Right ventricle myocardium superior (tissue), 1 donor: ENCODE measurements around the gene VPS25. TPM values are rescaled to one million over a fixed set of nuclear protein-coding genes. Genes with fewer than 3 reads are reported as not detected.
"Not testable (repeated sequence)": the region's sequence is repeated elsewhere in the genome, so short reads cannot be mapped to it uniquely, and the experiment has no call there.

Experiments
- ATAC-seq: fragments of 200-7000 bp; cut with Tn5 transposase; one replicate; pipeline ENCODE4 v1.9.1; 2020; ENCODE audit warnings: mild to moderate bottlenecking; ENCODE audit not compliant: poor library complexity
- DNase-seq: peaks from one replicate; pipeline ENCODE4 v3.0.0-alpha.2; 2020
- intact Hi-C: fragments of 100-400 bp; cut with DNase I; formaldehyde crosslinking; loops from one replicate; pipeline ENCODE4 v1.11.2; 2022
- long read RNA-seq: library from polyadenylated mRNA; unstranded; transcript quantifications from one replicate; pipeline ENCODE4 v2.0.0, GENCODE V29; 2021
- total RNA-seq: library from RNA; stranded (reverse); fragmentation: NEBNext Ultra II Directional; extraction: Animal tissue kit (Norgen Biotek cat#: 25700); gene quantifications from one replicate; pipeline ENCODE4 v1.2.1, GENCODE V29; 2021
- donor health status: DM: no; HTN: yes; CAD: no; lungs with severe emphysema.

Gene VPS25
- 30.3 TPM for total RNA-seq
- long read RNA-seq, transcript VPS25-201 (6 exons, 1,101 nt) = major isoform, 30 of 33 reads
- long read RNA-seq, partial matches to known transcripts = 1 of 33 reads
- long read RNA-seq, other reads (novel, unspliced or antisense) = 2 of 33 reads

DNA sequence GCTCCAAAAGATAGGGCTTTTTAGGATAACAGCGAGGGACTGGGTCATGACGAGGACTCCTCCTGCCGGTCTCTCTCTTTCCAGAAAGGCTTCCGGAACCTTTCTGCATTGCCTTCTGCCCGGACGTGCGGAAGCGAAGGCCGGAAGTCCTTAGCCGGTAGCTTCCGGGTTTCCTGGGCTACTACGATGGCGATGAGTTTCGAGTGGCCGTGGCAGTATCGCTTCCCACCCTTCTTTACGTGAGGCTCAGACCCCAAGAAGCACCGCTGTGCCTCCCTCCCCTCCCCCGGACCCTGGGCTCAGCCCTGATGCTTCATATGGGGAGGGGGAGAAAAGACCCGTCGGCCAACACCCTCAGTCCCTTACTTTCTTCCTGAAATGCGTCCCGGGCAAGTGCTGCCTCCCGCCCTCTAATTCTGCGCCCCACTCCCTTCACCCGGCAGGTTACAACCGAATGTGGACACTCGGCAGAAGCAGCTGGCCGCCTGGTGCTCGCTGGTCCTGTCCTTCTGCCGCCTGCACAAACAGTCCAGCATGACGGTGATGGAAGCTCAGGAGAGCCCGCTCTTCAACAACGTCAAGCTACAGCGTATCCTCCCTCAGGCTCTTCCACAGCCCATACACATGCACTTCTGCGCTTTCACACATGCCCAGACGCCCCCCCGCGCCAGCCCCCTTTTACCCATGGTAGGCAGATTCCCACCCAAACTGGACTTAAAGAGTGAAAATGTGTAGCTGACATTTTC, at the start of gene VPS25:
Gene VPS25 (plus strand): TSS at position 160 of the 746 bp plus-strand sequence. CDS start 27 bp downstream, at position 187.
- DNase-seq (peak; percentile 83), ATAC-seq (peak; percentile 97)
- intact Hi-C loops = no loop called here

DNA sequence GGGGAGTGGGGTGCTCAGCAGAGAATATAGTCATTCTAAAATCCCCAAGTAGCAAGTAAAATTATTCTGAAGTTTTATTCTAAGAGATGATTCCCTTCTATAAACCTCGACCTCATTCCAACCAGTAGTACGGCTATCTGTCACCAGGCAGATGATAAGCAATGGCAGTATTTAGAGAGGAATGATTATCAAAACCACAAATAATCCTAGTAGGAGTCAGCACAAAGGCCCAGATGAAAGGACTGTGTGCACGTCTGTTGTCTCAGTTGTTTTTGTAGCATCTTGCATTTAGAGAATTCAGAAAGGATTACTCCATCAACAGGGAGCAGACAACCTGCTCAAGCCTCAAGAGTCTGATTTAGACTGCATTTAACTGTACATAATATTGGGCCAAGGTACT, 49.6 kb upstream of the VPS25 start:
- intact Hi-C loops = no loop called here
- DNase-seq = no peak
- ATAC-seq = no peak

DNA sequence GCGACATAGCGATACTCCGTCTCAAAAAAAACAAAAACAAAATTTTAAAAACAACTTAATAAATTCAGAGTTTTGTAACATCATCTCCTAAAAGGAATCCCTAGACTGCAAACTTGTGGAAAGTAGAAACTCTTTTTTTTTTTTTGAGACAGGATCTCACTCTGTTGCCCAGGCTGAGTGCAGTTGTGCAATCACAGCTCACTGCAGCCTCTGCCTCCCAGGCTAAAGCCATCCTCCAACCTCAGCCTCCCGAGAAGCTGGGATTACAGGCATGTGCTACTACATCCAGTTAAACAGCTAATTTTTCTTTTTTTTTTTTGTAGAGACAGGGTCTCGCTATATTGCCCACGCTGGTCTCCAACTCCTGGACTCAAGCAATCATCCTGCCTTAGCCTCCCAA, 48.1 kb upstream of the VPS25 start:
- DNase-seq = no peak
- no peak for ATAC-seq
- intact Hi-C loops = no loop called here

DNA sequence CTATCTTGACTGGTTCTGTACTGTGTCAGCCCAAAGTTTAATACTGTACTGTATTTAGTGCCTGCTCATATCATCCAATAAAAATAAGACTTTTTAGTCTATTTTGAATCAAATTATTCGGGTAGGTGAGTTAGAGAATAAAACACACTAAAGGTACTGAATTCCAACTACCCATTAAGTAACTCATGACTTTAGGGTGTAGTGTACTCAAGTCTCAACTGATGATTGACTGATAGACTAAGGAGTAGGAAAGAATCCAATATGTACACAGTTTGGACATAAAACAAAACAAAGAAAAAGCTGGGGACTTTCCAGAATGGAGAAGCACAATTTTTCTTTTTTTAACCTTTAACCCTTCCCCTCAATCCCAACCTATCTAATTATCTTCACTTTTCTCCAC, 32.5 kb upstream of the VPS25 start:
- intact Hi-C loops = no loop called here
- DNase-seq = no peak

DNA sequence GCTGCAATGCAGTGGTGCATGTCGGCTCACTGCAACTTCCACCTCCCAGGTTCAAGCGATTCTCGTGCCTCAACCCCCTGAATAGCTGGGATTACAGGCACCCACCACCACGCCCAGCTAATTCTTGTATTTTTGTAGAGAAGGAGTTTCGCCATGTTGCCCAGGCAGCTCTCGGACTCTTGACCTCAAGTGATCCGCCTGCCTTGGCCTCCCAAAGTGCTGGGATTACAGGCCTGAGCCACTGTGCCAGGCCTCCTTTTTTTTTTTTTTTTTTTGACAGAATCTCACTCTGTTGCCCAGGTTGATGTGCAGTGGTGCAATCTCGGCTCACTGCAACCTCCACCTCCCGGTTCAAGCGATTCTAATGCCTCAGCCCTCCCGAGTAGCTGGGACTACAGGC, 30.3 kb upstream of the VPS25 start:
- not testable (repeated sequence) for DNase-seq

More for the DNA sequence above, 32.5 kb upstream of the VPS25 start:
- no peak for ATAC-seq

GRCh38 chr17:42743595-42744282, 29.5 kb upstream of the VPS25 start:
- ATAC-seq (no peak), DNase-seq (no peak)
- intact Hi-C loops = no loop called here

More for the DNA sequence above, 30.3 kb upstream of the VPS25 start:
- ATAC-seq, intact Hi-C loops: not testable (repeated sequence)

- intact Hi-C loops = no loop called here
- peak; percentile 88 for DNase-seq
- peak; percentile 89 for ATAC-seq
These were observed 28.9 kb upstream of the VPS25 start for GRCh38 chr17:42744283-42744805.

DNA sequence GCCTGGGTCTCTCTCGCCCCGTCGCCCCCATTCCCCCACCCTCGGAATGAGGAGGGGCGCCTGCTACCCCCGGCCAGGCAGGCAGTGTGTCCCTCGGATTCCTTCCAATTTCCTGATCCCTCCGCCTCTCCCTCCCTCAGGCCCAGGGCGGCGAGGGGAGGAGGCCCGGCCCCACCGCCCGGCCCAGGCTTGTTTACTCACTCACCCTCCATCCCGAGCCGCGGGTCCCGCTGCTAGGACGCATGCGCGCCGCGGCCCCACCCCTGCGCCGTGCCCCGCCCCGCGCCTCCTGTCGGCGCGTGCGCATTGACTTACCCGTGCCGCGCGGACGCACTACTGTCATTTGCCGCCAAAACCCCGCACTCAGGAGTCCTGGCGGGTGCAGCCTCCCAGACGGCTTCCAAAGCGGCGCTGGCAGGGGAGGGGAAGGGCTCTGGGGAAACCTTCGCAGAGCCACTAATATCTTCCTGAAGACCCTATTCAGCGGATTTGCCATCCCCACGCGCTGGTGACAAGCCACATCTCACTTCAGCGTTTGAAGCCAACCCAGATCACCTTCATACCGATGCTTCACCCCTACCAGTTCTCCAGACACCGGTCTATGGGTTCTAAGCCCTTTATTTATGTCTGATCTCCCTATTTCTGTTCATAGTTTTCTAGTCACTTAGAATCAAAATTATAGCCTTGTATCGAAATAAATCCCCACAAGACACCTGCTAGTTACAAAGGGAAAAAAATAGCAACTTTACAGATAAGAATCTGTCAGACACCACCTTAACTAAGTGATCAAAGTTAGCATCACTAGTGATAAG, 28.2 kb upstream of the VPS25 start, which contains the start of gene EZH1:
Gene EZH1 (minus strand): TSS at position 235 of the 812 bp plus-strand sequence. CDS start 16,099 bp downstream, outside the sequence.
- ATAC-seq (peak; percentile 98), DNase-seq (peak; percentile 94)
- intact Hi-C loops = no loop called here

DNA sequence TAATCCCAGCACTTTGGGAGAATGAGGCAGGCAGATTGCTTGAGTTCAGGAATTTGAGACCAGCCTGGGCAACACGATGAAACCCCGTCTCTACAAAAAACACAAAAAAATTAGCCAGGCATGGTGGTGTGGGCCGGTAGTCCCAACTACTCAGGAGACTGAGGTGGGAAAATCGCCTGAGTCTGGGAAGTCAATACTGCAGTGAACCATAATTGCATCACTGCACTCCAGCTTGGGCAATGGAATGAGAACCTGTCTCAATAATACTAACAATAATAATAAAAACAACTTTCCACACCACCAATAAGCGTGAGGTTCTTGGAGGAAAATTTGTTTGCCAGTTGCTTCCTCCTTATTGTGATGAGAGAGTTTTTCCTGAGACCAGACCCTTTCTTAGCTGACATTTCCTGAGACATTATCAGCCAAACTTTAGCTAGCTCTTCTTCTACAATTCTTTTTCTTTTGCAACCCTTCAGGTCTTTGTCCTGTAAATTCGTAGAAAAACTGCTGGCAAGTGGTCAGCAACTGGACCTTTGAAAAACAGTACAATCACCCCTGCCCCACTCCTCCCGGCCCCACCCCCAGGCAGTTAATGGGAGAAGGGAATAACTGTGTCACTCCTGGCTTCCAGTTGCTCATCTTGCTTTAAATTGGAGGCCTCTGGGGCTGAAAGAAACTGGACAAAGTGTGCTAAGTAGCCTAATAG, 24.9 kb upstream of the VPS25 start:
- ATAC-seq (no peak), DNase-seq (peak; percentile 55)
- intact Hi-C loops = no loop called here

DNA sequence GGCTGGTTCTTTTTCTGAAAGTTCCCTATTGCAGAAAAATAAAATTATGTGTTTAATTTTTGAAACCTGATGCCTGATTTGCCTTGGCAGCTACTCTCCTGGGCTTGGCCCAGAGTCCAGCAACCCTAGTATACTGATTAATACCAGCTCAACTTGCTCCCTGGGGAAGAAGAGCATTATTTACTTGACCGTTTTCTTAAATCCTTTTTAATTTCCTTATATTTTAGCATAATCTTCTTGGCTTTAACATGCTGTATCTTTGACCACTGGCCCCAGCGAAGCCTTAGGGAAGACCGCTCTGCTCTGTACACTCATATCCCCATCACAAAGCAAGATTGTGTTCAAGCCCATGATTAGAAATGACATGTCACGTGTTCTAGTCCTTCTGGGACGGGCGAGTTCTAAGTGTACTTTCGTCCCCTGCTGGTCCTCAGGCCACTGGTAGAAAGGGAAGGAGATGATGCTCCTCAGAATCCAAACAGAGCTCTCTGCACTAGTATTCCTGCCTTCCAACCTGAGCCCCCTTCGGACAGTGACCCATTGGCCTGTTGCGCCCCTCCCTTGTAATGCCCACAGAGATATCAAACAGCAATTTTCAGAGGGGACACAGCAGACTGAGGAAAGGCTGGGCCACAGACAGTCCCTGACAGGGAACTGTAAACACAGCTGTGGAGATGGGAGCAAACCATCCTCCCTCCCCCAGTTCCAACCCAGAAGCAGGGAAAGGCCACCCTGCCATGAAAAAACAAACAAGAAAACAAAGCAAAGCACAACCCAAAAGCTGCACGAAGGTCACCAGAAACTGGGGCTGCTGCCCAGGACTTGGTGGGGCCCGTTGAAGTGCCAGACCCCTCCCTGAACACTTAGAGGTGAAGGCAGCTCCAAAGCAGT, 24.1 kb upstream of the VPS25 start:
- intact Hi-C loops = no loop called here
- DNase-seq (no peak), ATAC-seq (no peak)

DNA sequence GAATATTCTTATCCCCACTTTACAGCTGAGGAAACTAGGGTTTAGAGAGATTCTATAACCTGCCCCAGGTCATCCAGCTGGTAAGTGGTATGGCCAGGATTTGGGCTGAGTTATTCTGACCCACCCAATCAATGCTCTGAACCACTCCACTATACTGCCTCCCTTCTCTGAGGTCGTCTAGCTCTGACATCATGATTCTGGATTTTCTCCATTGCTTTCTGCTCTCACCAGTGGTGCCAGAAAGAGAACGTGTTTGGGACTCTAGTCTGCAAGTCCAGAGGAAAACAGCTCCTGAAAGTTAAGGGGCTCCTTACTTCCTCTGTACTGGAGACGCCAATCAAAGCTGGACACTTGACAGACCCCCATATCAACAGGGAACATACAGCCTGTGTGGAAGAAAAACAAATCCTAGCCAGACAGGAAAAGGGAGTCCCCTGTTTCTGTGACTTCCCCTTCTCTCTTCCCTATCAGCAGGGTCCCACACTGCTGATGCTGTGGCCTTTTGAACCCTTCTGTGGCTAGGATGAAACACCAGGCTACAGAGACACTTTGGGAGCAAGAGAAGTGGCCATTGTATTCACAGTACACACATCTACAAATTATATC, 22.4 kb upstream of the VPS25 start:
- DNase-seq (no peak), ATAC-seq (peak; percentile 9)
- intact Hi-C loops = no loop called here

DNA sequence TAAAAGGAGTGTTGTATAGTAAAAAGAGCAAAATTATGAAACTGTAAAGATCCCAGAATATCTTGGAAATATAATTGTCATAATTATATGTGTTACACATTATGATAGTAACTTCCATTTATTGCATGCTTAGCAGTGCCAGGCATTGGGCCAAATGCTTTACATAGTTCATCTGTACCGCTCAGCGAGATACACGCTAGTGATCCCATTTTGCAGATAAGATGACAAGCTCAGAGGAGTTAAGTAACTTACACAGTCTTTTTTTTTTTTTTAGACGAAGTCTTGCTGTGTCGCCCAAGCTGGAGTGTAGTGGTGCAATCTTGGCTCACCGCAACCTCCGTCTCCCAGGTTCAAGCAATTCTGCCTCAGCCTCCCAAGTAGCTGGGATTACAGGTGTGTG, 21.6 kb upstream of the VPS25 start:
- no peak for ATAC-seq
- DNase-seq = no peak
- intact Hi-C loops = no loop called here

DNA sequence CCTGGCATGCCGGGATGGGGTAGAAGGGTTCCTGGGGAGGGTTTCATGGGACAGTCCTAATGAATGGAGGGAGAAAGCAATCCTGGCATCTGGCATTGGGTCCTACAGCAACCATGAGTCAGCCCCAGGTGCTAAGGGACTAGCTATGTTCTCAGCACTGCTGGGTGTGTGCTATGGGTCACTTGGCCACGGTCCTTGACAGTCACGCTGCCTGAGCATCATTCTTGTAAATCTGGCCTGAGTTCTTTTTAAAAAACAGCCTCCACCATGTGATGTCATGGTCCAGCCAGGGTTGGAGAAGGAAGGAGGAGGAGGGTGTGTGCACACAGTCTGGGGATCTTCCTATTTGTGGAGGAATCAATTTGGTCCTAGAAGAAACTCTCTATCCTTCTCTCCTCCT, 18.5 kb upstream of the VPS25 start:
- ATAC-seq (peak; percentile 83), DNase-seq (peak; percentile 72)
- intact Hi-C loops = no loop called here

DNA sequence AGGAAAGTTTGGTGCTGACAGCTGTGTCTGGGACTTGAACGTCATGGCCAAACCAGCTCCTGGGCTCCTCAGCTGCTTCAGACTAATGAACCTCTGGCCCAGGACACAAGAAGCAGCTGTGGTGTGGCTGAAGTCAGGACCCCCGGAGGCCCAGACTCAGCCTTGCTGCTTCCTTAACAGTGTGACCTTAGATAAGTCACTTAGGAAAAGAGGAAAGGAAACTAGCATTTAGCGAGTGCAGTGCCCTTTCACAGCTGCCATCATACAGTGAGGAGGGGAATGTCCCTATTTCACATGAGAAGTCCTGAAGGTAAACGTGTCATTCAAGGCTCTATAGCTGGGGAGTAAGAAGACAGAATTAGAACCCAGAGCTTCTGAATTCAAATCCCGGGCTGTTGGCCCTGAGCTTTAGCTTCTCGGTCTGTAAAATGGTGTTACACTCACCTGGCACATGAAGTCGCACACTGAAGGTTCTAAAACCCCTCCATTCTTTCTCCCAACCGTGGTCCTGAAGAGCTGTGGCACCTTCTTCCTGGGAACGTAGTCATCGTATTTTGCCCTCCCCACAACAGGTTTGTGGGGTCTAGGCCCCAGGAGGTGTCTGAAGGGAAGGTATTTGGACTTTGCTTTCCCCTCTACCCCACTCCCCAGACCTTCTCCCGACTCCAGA, 13.1 kb upstream of the VPS25 start:
- DNase-seq = no peak
- no peak for ATAC-seq
- intact Hi-C loops = loop anchor here (10.0 kb wide), 1 partner anchor 175 kb away; no protein-coding TSS in a partner anchor

GRCh38 chr17:42760652-42761581, 12.3 kb upstream of the VPS25 start, which contains the start of gene RAMP2:
Gene RAMP2, plus strand, starts transcription at chr17:42761227. Its CDS starts 35 bp downstream, at chr17:42761262.
- DNase-seq = peak; percentile 59
- ATAC-seq = peak; percentile 60
- intact Hi-C loops = loop anchor here (10.0 kb wide), 1 partner anchor 176 kb away; no protein-coding TSS in a partner anchor
